Measurements from ENCODE around the gene CLEC4E.

GRCh38 chr12:8548192-8548591, 7.5 kb upstream of the CLEC4E start:
- TF ChIP-seq EZH2 (IDR thresholded peaks at IDR 0.05; ENCODE audit: insufficient read depth, poor library complexity, severe bottlenecking), result no peak
- TF ChIP-seq EZH2phosphoT487 (IDR thresholded peaks at IDR 0.05; ENCODE audit: insufficient read depth, low read depth), result no peak

All from GM23248 (cell line).